H1 (cell line): Measurements from ENCODE around the gene ABI3BP.

ENCODE experiments used
- ASH2L ChIP-seq: fragments of 200-600, 300-600 bp; sonication (generic); IDR thresholded peaks from one replicate; pipeline ENCODE4 v1.7.1; 2017; ENCODE audit warnings: low read length
- BRCA1 ChIP-seq: IDR thresholded peaks from 2 replicates; pipeline ENCODE4 v1.6.1; 2012; ENCODE audit warnings: low read depth, low read length, improper control_type of control experiment
- CTCF ChIP-seq, 3 experiments: IDR thresholded peaks; 1 replicate in 2 of 3; 2 replicates in 1 of 3; pipeline versions ENCODE4 v1.5.1 to v1.6.1; 2011; ENCODE audit warnings: low read length in 3 of 3, mild to moderate bottlenecking in 3 of 3, inconsistent platforms in 2 of 3, low read depth in 1 of 3, moderate library complexity in 1 of 3; ENCODE audit not compliant: insufficient read depth in 1 of 3; ENCODE audit errors: control extremely low read depth in 1 of 3
- EP300 ChIP-seq, 2 experiments: IDR thresholded peaks; 1 replicate in 1 of 2; 2 replicates in 1 of 2; pipeline ENCODE4 v1.6.1; 2011 to 2012; ENCODE audit warnings: low read depth in 2 of 2, low read length in 2 of 2, mild to moderate bottlenecking in 2 of 2, borderline replicate concordance in 1 of 2, inconsistent platforms in 1 of 2, moderate library complexity in 1 of 2
- MAX ChIP-seq: IDR thresholded peaks from 2 replicates; pipeline ENCODE4 v1.6.1; 2012; ENCODE audit warnings: inconsistent platforms
- POLR2A ChIP-seq, 2 experiments: IDR thresholded peaks; 1 replicate in 1 of 2; 2 replicates in 1 of 2; pipeline ENCODE4 v1.6.1; 2011; ENCODE audit warnings: low read depth in 2 of 2, low read length in 2 of 2, mild to moderate bottlenecking in 2 of 2; ENCODE audit errors: control extremely low read depth in 1 of 2
- POLR2AphosphoS5 ChIP-seq: IDR thresholded peaks from 2 replicates; pipeline ENCODE4 v1.6.1; 2011; ENCODE audit warnings: low read depth, low read length
- SIN3A ChIP-seq, 2 experiments: IDR thresholded peaks in 1 of 2; conservative IDR thresholded peaks in 1 of 2; 2 replicates each; pipeline ENCODE4 v1.6.1; 2011 to 2012; ENCODE audit warnings: low read length in 2 of 2, improper control_type of control experiment in 1 of 2, low read depth in 1 of 2, mild to moderate bottlenecking in 1 of 2

GRCh38 chr3:100912571-100912970 lies 80.7 kb downstream of the ABI3BP start:
- TF ChIP-seq CTCF (IDR thresholded peaks at IDR 0.05; ENCODE audit: control extremely low read depth in 1 of 3, insufficient read depth in 1 of 3, low read depth in 1 of 3, low read length in 3 of 3) (no peak), POLR2A (IDR thresholded peaks at IDR 0.05; ENCODE audit: control extremely low read depth in 1 of 2, low read depth in 2 of 2, low read length in 2 of 2) (no peak), EP300 (IDR thresholded peaks at IDR 0.05; ENCODE audit: borderline replicate concordance in 1 of 2, low read depth in 2 of 2, low read length in 2 of 2) (no peak), MAX (no peak), BRCA1 (no peak), POLR2AphosphoS5 (no peak), SIN3A (conservative IDR thresholded peaks at IDR 0.05 in 1 of 2, IDR thresholded peaks at IDR 0.05 in 1 of 2; ENCODE audit: low read depth in 1 of 2, low read length in 2 of 2) (no peak), ASH2L (no peak)
